Measurements from ENCODE around the gene PPP1R26. TPM values are rescaled to one million over a fixed set of nuclear protein-coding genes. Genes with fewer than 3 reads are reported as not detected.

The PPP1R26 gene
- total and polyA plus RNA-seq, 4 donors, result 9.3 to 29.6 (median 18.3) TPM

DNA sequence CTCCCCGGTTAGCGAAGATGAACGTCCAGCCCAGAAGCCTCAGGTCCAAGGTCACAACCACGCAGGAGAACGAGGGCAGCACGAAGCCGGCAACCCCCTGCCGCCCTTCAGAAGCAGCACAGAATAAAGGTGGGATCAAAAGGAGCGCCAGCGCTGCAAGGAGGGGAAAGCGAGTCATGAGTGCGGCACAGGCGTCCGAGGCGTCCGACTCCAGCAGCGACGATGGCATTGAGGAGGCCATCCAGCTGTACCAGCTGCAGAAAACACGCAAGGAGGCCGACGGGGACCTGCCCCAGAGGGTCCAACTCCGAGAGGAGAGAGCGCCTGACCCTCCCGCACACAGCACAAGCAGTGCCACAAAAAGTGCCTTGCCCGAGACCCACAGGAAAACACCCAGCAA, 5.8 kb downstream of the PPP1R26 start:
- H3K27ac ChIP-seq (ENCODE audit: low read depth in 1 of 2, low read length in 1 of 2), result no peak overlapping the region
- H3K27me3 ChIP-seq (ENCODE audit: control insufficient read depth in 3 of 3, insufficient read depth in 3 of 3, low read length in 2 of 3), result no peaks in the 10 kb centered on the region
- 96 to 97% methylated on average over 25 of the region's 25 CpGs for WGBS, 2 donors
- H3K9ac ChIP-seq (ENCODE audit: insufficient read depth in 1 of 2, low read length in 2 of 2), result no peak overlapping the region
- H3K9me3 ChIP-seq (ENCODE audit: control insufficient read depth in 4 of 4, insufficient read depth in 3 of 4, low read length in 3 of 4), result no peaks in the 10 kb centered on the region
- no peak overlapping the region for H3K4me3 ChIP-seq
- ATAC-seq (ENCODE audit: insufficient read depth, low FRiP score) (no peak), DNase-seq (no peak)
- H3K36me3 ChIP-seq (ENCODE audit: control insufficient read depth in 4 of 4, insufficient read depth in 4 of 4, low read length in 4 of 4), result peaks cover 0 to 43% (median 28%) of the 10 kb centered on the region in 4 donors
- TF ChIP-seq, protein P1, sequence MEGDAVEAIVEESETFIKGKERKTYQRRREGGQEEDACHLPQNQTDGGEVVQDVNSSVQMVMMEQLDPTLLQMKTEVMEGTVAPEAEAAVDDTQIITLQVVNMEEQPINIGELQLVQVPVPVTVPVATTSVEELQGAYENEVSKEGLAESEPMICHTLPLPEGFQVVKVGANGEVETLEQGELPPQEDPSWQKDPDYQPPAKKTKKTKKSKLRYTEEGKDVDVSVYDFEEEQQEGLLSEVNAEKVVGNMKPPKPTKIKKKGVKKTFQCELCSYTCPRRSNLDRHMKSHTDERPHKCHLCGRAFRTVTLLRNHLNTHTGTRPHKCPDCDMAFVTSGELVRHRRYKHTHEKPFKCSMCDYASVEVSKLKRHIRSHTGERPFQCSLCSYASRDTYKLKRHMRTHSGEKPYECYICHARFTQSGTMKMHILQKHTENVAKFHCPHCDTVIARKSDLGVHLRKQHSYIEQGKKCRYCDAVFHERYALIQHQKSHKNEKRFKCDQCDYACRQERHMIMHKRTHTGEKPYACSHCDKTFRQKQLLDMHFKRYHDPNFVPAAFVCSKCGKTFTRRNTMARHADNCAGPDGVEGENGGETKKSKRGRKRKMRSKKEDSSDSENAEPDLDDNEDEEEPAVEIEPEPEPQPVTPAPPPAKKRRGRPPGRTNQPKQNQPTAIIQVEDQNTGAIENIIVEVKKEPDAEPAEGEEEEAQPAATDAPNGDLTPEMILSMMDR (IDR thresholded peaks at IDR 0.05; ENCODE audit: control extremely low read depth, extremely low read depth), result no peak
- H3K4me1 ChIP-seq (ENCODE audit: control insufficient read depth in 5 of 5, insufficient read depth in 5 of 5, low read length in 5 of 5), result peaks cover 0 to 8% (median 3%) of the 10 kb centered on the region in 5 donors

DNA sequence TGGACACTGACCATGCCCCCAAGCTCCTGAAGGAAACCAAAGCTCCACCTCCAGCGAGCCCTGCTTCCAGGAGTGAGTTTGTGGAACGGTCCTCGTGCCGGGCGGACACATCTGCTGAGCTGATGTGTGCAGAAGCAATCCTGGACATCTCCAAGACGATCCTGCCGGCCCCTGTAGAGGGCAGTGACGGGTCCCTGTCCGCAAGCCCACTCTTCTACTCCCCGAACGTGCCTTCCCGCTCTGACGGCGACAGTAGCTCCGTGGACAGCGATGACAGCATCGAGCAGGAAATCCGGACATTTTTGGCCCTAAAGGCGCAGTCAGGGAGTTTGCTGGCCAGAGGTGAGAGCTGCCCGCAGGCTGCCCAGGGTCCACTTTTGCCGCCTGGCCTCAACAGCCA, 6.2 kb downstream of the PPP1R26 start:
- 92 to 95% methylated on average over 21 of the region's 21 CpGs for WGBS, 2 donors
- H3K4me3 ChIP-seq, result no peak overlapping the region
- no peak overlapping the region for H3K27ac ChIP-seq (ENCODE audit: low read depth in 1 of 2, low read length in 1 of 2)
- H3K9me3 ChIP-seq (ENCODE audit: control insufficient read depth in 4 of 4, insufficient read depth in 3 of 4, low read length in 3 of 4), result no peaks in the 10 kb centered on the region
- no peaks in the 10 kb centered on the region for H3K27me3 ChIP-seq (ENCODE audit: control insufficient read depth in 3 of 3, insufficient read depth in 3 of 3, low read length in 2 of 3)
- peaks cover 0 to 6% (median 2%) of the 10 kb centered on the region in 5 donors for H3K4me1 ChIP-seq (ENCODE audit: control insufficient read depth in 5 of 5, insufficient read depth in 5 of 5, low read length in 5 of 5)
- ATAC-seq (ENCODE audit: insufficient read depth, low FRiP score) (no peak), DNase-seq (no peak)
- H3K9ac ChIP-seq (ENCODE audit: insufficient read depth in 1 of 2, low read length in 2 of 2), result no peak overlapping the region
- peaks cover 0 to 43% (median 28%) of the 10 kb centered on the region in 4 donors for H3K36me3 ChIP-seq (ENCODE audit: control insufficient read depth in 4 of 4, insufficient read depth in 4 of 4, low read length in 4 of 4)
- TF ChIP-seq, protein P1 (IDR thresholded peaks at IDR 0.05; ENCODE audit: control extremely low read depth, extremely low read depth), result no peak

DNA sequence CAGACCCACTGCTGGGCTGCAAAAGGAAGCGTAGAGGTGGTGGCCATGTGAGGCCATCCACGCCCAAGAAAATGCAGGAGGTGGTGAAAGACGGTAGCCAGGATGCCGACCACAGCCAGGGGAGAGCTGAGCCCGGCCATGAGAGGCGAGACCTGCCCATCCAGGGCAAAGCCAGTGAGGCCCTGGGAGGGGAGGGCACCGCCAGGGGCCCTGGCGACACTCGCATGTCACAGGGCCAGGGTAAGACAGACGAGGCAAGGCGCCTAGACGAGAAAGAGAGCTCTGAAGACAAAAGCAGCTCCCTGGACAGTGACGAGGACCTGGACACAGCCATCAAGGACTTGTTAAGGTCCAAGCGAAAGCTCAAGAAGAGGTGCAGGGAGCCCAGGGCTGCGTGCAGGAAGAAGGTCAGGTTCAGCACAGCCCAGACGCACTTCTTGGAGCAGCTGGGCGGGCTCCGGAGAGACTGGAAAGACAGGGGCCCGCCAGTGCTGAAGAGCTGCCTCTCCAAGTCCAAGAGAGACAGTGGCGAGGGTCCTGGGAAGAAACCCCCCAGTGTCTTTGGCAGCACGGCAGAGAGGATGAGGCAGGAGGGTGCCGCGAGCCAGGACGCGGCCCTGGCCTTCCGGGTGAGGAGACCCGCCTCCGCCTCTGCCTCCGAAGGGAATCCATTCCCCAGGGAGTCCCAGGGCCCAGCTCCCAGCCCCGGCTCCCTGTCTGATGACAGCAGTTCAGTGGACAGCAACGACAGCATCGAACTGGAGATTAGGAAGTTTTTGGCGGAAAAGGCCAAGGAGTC, 6.9 kb downstream of the PPP1R26 start:
- ATAC-seq (ENCODE audit: insufficient read depth, low FRiP score) (no peak), DNase-seq (peak in 1 of 3 donors; percentile 6)
- Histone ChIP-seq H3K36me3 (ENCODE audit: control insufficient read depth in 4 of 4, insufficient read depth in 4 of 4, low read length in 4 of 4) (peaks cover 0 to 45% (median 28%) of the 10 kb centered on the region in 4 donors), H3K27ac (ENCODE audit: low read depth in 1 of 2, low read length in 1 of 2) (no peak overlapping the region), H3K27me3 (ENCODE audit: control insufficient read depth in 3 of 3, insufficient read depth in 3 of 3, low read length in 2 of 3) (no peaks in the 10 kb centered on the region), H3K9me3 (ENCODE audit: control insufficient read depth in 4 of 4, insufficient read depth in 3 of 4, low read length in 3 of 4) (no peaks in the 10 kb centered on the region), H3K4me1 (ENCODE audit: control insufficient read depth in 5 of 5, insufficient read depth in 5 of 5, low read length in 5 of 5) (no peaks in the 10 kb centered on the region), H3K4me3 (no peak overlapping the region), H3K9ac (ENCODE audit: insufficient read depth in 1 of 2, low read length in 2 of 2) (no peak overlapping the region)
- WGBS, 2 donors, result 94 to 96% methylated on average over 33 of the region's 33 CpGs
- TF ChIP-seq, protein P1 (IDR thresholded peaks at IDR 0.05; ENCODE audit: control extremely low read depth, extremely low read depth), result no peak

Data from lung (tissue), 12 donors.